ENCODE data around the gene FAM124B. TPM values are rescaled to one million over a fixed set of nuclear protein-coding genes. Genes with fewer than 3 reads are reported as not detected.

FAM124B gene
- total and polyA plus RNA-seq, 2 of the 8 experiments (the other 6 are each of a cell fraction or from before 2014, with no cell fraction given), result 2.1 to 2.6 TPM

DNA sequence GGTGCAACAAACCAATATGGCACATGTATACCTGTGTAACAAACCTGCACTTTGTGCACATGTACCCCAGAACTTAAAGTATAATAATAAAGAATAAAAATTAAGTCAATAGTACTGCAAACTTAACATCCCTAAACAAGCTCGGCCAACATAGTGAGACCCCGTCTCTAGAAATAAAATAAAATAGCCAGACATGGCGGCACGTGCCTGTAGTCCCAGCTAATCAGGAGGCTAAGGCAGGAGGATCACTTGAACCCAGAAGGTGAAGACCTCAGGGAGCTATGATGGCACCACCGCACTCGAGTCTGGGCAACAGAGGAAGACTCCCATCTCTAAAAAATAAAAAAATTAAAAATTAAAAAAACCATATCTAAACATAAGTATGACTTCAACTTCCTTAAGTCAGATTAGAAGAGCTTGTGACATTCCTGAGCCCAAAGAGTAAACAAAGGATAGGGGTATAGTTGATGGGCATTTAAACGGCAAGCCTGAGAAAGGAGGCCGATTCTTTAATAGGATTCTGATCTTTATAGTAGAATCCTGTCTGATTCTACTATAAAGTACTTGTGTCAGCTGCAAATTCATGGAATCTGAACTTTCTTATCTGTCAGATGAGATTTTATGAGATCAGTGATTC lies 1.6 kb downstream of the FAM124B start:
- Histone ChIP-seq H2BK20ac (ENCODE audit: low read length) (no peak overlapping the region), H4K5ac (ENCODE audit: insufficient read length, low read depth, low read length) (no peak overlapping the region), H3K18ac (ENCODE audit: extremely low read depth, low read length) (no peak overlapping the region), H4K20me1 (replicated peaks in 1 of 2; ENCODE audit: control insufficient read depth in 1 of 2, insufficient read depth in 2 of 2, low read length in 2 of 2) (no peaks in the 10 kb centered on the region), H2AFZ (ENCODE audit: low read length) (no peak overlapping the region), H3K9me3 (ENCODE audit: insufficient read depth in 2 of 2, low read depth in 1 of 2, low read length in 1 of 2) (no peaks in the 10 kb centered on the region), H2BK12ac (ENCODE audit: low read depth, low read length) (no peak overlapping the region), H2BK5ac (ENCODE audit: low read depth, low read length) (no peak overlapping the region), H3K56ac (replicated peaks; ENCODE audit: insufficient read length, low read depth, low read length) (no peak overlapping the region), H3K79me2 (ENCODE audit: control insufficient read depth in 1 of 2, insufficient read depth in 2 of 2, low read length in 2 of 2) (no peaks in the 10 kb centered on the region), H2BK15ac (ENCODE audit: low read length) (no peak overlapping the region), H3K14ac (ENCODE audit: insufficient read length) (no peak overlapping the region), H3K23me2 (ENCODE audit: low read depth, low read length) (no peaks in the 10 kb centered on the region), H3K4me1 (replicated peaks in 1 of 4; ENCODE audit: control insufficient read depth in 3 of 4, insufficient read depth in 4 of 4, low read length in 3 of 4) (peaks cover 0 to 2% (median 1%) of the 10 kb centered on the region in 4 experiments; a peak in 2 of 7 replicates), H3K4ac (replicated peaks; ENCODE audit: insufficient read length, low read depth, low read length) (no peak overlapping the region), H3K4me2 (ENCODE audit: insufficient read depth in 1 of 2, low read depth in 2 of 2, low read length in 2 of 2) (no peak overlapping the region), H3K27me3 (replicated peaks in 1 of 4; ENCODE audit: control insufficient read depth in 3 of 4, extremely low read depth in 1 of 4, insufficient read depth in 3 of 4, low read length in 3 of 4) (no peaks in the 10 kb centered on the region), H2AK5ac (ENCODE audit: low read depth, low read length) (no peak overlapping the region), H4K8ac (ENCODE audit: extremely low read depth, insufficient read depth, low read length) (no peak overlapping the region), H3K23ac (ENCODE audit: insufficient read length) (no peak overlapping the region), H3K27ac (ENCODE audit: low read depth, low read length) (no peak overlapping the region), H3K4me3 (ENCODE audit: extremely low read depth in 1 of 4, insufficient read depth in 2 of 4, low read depth in 3 of 4, low read length in 4 of 4) (no peak overlapping the region), H3K36me3 (ENCODE audit: control insufficient read depth in 2 of 4, insufficient read depth in 4 of 4, low read length in 3 of 4) (no peaks in the 10 kb centered on the region), H2BK120ac (replicated peaks; ENCODE audit: low read depth, low read length) (no peak overlapping the region), H3K79me1 (ENCODE audit: low read depth, low read length) (no peaks in the 10 kb centered on the region; the same call in 1 of the 2 replicates), H4K91ac (replicated peaks; ENCODE audit: insufficient read length, low read length) (no peak overlapping the region), H3K9ac (replicated peaks in 1 of 4; ENCODE audit: extremely low read depth in 1 of 4, low read depth in 3 of 4, low read length in 3 of 4) (no peak overlapping the region)
- DNase-seq (ENCODE audit: low read depth in 1 of 2, low spot score in 2 of 2) (no peak), FAIRE-seq (no peak)
- CTCF ChIA-PET (ENCODE audit: partially characterized antibody), result interaction anchor here (1.0 to 5.1 kb wide), 6 partner anchors 12 to 430 kb away, joined by 3 to 21 read pairs (median 4); no protein-coding TSS in a partner anchor
- POLR2A ChIA-PET (ENCODE audit: partially characterized antibody), result interaction anchor here (0.9 to 1.1 kb wide), 2 partner anchors 42 to 59 kb away, joined by 3 read pairs; no protein-coding TSS in a partner anchor
- no peak for TF ChIP-seq TCF12 (IDR thresholded peaks at IDR 0.05; ENCODE audit: low read depth, low read length)
- WGBS, 2 experiments (ENCODE audit: extremely low coverage in 1 of 2, insufficient coverage in 1 of 2, insufficient read length in 1 of 2, insufficient replicate concordance in 2 of 2, low coverage in 1 of 2, low lambda C conversion rate in 2 of 2, missing lambda C conversion rate in 1 of 2), result 93% methylated on average over 8 of the region's 8 CpGs; no CpG with 5 or more reads in 1 of the 2 experiments

Data from H1 (cell line).